Adrenal gland (tissue), 12 donors: ENCODE results near the gene GNG3. TPM values are rescaled to one million over a fixed set of nuclear protein-coding genes. Genes with fewer than 3 reads are reported as not detected.

ENCODE experiments used
- DNase-seq, 7 donors: peaks; one replicate each; pipeline ENCODE4 v3.0.0-alpha.2; 2019 to 2020
- H3K27ac ChIP-seq, 5 donors: fragments of 200-600 bp; sonication (generic) in 4 of 5; 1 replicate in 3 of 5; 2 replicates in 2 of 5; pipeline versions ENCODE4 v1.5.1 to v1.8.0; 2016 to 2020; ENCODE audit warnings: mild to moderate bottlenecking in 1 of 5
- H3K27me3 ChIP-seq: fragments of 200-600 bp; 2 replicates; pipeline ENCODE4 v1.8.0; 2021
- H3K36me3 ChIP-seq, 2 donors: fragments of 200-600 bp; replicated peaks in 1 of 2; 1 replicate in 1 of 2; 2 replicates in 1 of 2; pipeline versions ENCODE4 v1.5.1 to v1.8.0; 2018 to 2022
- H3K4me1 ChIP-seq, 2 donors: fragments of 200-600 bp; replicated peaks in 1 of 2; 1 replicate in 1 of 2; 2 replicates in 1 of 2; pipeline versions ENCODE4 v1.5.1 to v1.8.0; 2018 to 2021
- H3K4me3 ChIP-seq, 4 donors: fragments of 200-600 bp; sonication (generic) in 3 of 4; one replicate each; pipeline ENCODE4 v1.5.1; 2016 to 2018
- H3K9me3 ChIP-seq, 3 donors: fragments of 200-600 bp; sonication (generic) in 1 of 3; replicated peaks in 1 of 3; 1 replicate in 2 of 3; 2 replicates in 1 of 3; pipeline versions ENCODE4 v1.5.1 to v1.8.0; 2016 to 2021
- CTCF ChIP-seq, 6 experiments: fragments of 450-650 bp in 4 of 6; fragments of 200-600 bp in 2 of 6; sonication (generic) in 1 of 6; IDR thresholded peaks; 1 replicate in 5 of 6; 2 replicates in 1 of 6; pipeline versions ENCODE4 v1.5.1 to v1.8.0; 2016 to 2021; ENCODE audit warnings: antibody characterized with exemption in 6 of 6, mild to moderate bottlenecking in 2 of 6, moderate library complexity in 1 of 6
- POLR2A ChIP-seq, 2 donors: fragments of 450-650 bp; IDR thresholded peaks; one replicate each; pipeline ENCODE4 v1.6.1; 2017; ENCODE audit warnings: antibody characterized with exemption in 2 of 2, mild to moderate bottlenecking in 2 of 2, moderate library complexity in 1 of 2
- WGBS, 4 donors: extraction: QIAGEN DNeasy Blood & Tissue Kit in 2 of 4; methylation state at CpG; one replicate each; pipeline versions ENCODE4 v1.1.5 to v1.1.7; 2013 to 2017; 5-methylcytosine and 5-hydroxymethylcytosine counted together
- intact Hi-C, 2 donors: fragments of 100-400 bp; cut with DNase I; formaldehyde crosslinking; loops; one replicate each; pipeline versions ENCODE4 v1.14.1 to v1.15.0; 2022 to 2023
- polyA plus RNA-seq, 3 donors: library from polyadenylated mRNA; stranded (reverse); fragments of 200-250 nt in 2 of 3; fragments of 350-450 nt in 1 of 3; fragmentation: Illumina TruSeq in 1 of 3; extraction: RNeasy Lipid Tissue Mini Kit (QIAGEN cat#74804) in 1 of 3; gene quantifications; one replicate each; pipeline ENCODE4 v1.2.3, GENCODE V29; 2013 to 2014
- small RNA-seq, 2 donors: library from RNA; depleted of rRNA; stranded (forward); fragments of <200 nt; gene quantifications; one replicate each; pipeline ENCODE3, GENCODE V24; 2016
- total RNA-seq, 9 donors: library from RNA; depleted of rRNA in 4 of 9; stranded (reverse); fragments of >200 nt in 4 of 9; fragments of 120-200 nt in 1 of 9; fragmentation: NEBNext Ultra II Directional in 1 of 9; extraction: Animal tissue kit (Norgen Biotek cat#: 25700) in 1 of 9; gene quantifications; one replicate each; pipeline versions ENCODE4 v1.1.0 to v1.2.4, GENCODE V29; 2013 to 2023
- donor health status: healthy with polysubstance abuse.
- donor health status: Bipolar disorder and iron deficiency.
- donor health status: DM: yes; HTN: yes; CAD: no.
- donor health status: DM: no; HTN: no; CAD: no.
- donor health status: DM: no; HTN: no; CAD: no.
- donor health status: DM: yes; HTN: yes; CAD: no.

Gene GNG3
- total and polyA plus RNA-seq, 12 donors: 0.39 to 15.7 (median 3.0) TPM; not detected in 2

GRCh38 chr11:62753736-62754603 is 46.5 kb downstream of the GNG3 start, which contains the start of gene ZBTB3:
TSS of gene ZBTB3 (minus strand) at chr11:62754160. CDS start at chr11:62753664, 496 bp downstream.
- DNase-seq: peak; percentile 96 to 99 (median 99)
- Histone ChIP-seq H3K36me3 (peaks cover 0 to 11% of the 10 kb centered on the region in 2 donors), H3K27ac (peak within 1 kb of the TSS; percentile 87 to 97 (median 91)), H3K27me3 (no peaks in the 10 kb centered on the region), H3K4me3 (peak within 1 kb of the TSS in 3 of 4 donors; percentile 68 to 83 (median 80)), H3K4me1 (peaks cover 5 to 16% of the 10 kb centered on the region in 2 donors), H3K9me3 (no peaks in the 10 kb centered on the region)
- TF ChIP-seq POLR2A (IDR thresholded peaks at IDR 0.05): peak; percentile 41 to 82
- TF ChIP-seq CTCF (IDR thresholded peaks at IDR 0.05): peak in 3 of 6 experiments; percentile 24 to 43 (median 36)
- intact Hi-C loops: no loop called here
- 1% methylated on average over 44 to 47 of the region's 47 CpGs for WGBS, 4 donors

- WGBS, 4 donors: 76 to 83% (median 80%) methylated on average over 10 of the region's 10 CpGs
- no peak overlapping the region for H3K4me3 ChIP-seq
- no peaks in the 10 kb centered on the region for H3K9me3 ChIP-seq
- intact Hi-C loops: no loop called here
- no peak overlapping the region for H3K27ac ChIP-seq
- peaks cover 5 to 16% of the 10 kb centered on the region in 2 donors for H3K4me1 ChIP-seq
- no peak for TF ChIP-seq POLR2A (IDR thresholded peaks at IDR 0.05)
- TF ChIP-seq CTCF (IDR thresholded peaks at IDR 0.05): no peak
- no peaks in the 10 kb centered on the region for H3K27me3 ChIP-seq
- no peak for DNase-seq
- H3K36me3 ChIP-seq: peaks cover 0 to 9% of the 10 kb centered on the region in 2 donors
These were observed 47.7 kb downstream of the GNG3 start for GRCh38 chr11:62755086-62755615.

- H3K36me3 ChIP-seq: no peaks in the 10 kb centered on the region
- no peaks in the 10 kb centered on the region for H3K9me3 ChIP-seq
- H3K4me3 ChIP-seq: no peak overlapping the region
- no peak for TF ChIP-seq CTCF (IDR thresholded peaks at IDR 0.05)
- no peak for TF ChIP-seq POLR2A (IDR thresholded peaks at IDR 0.05)
- DNase-seq: no peak
- no peaks in the 10 kb centered on the region for H3K27me3 ChIP-seq
- H3K27ac ChIP-seq: no peak overlapping the region
- H3K4me1 ChIP-seq: peaks cover 12 to 21% of the 10 kb centered on the region in 2 donors
- intact Hi-C loops: no loop called here
- 62 to 66% (median 65%) methylated on average over 9 of the region's 9 CpGs for WGBS, 4 donors
These were observed 50.6 kb downstream of the GNG3 start for GRCh38 chr11:62757846-62758788.

Small RNA genes within 50 kb of the gene (small RNA-seq; reads per million reads assigned to genes)
- 0 reads per million in 2 donors for gene SNORA57

Other genes starting within 250 kb of the GNG3 start
- gene AHNAK, start 160.9 kb upstream of the GNG3 start, total RNA-seq: 100 to 1,000 TPM in 8 of 9 donors, 10 to 100 TPM in 1; 54.2 to 307 (median 195) TPM
- 10 to 100 TPM; 32.0 to 35.4 (median 32.7) TPM for gene AHNAK, start 160.9 kb upstream of the GNG3 start, polyA plus RNA-seq
- 1,000 to 10,000 TPM in 7 of 9 donors, 100 to 1,000 TPM in 2; 943 to 1,585 (median 1,192) TPM for gene EEF1G, start 133.8 kb upstream of the GNG3 start, total RNA-seq
- 1,000 to 10,000 TPM in 1 of 3 donors, 100 to 1,000 TPM in 2; 646 to 1,257 (median 934) TPM for gene EEF1G, start 133.8 kb upstream of the GNG3 start, polyA plus RNA-seq
- gene TUT1, start 116.2 kb upstream of the GNG3 start, total RNA-seq: 10 to 100 TPM in 7 of 9 donors, 1 to 10 TPM in 2; 7.0 to 32.4 (median 14.9) TPM
- gene TUT1, start 116.2 kb upstream of the GNG3 start, polyA plus RNA-seq: 10 to 100 TPM in 2 of 3 donors, 1 to 10 TPM in 1; 9.4 to 67.6 (median 34.0) TPM
- gene MTA2, start 105.8 kb upstream of the GNG3 start, total RNA-seq: 10 to 100 TPM; 63.9 to 97.3 (median 73.6) TPM
- gene MTA2, start 105.8 kb upstream of the GNG3 start, polyA plus RNA-seq: 10 to 100 TPM; 66.5 to 82.4 (median 73.5) TPM
- 10 to 100 TPM; 13.0 to 97.9 (median 35.4) TPM for gene EML3, start 94.9 kb upstream of the GNG3 start, total RNA-seq
- gene EML3, start 94.9 kb upstream of the GNG3 start, polyA plus RNA-seq: 100 to 1,000 TPM in 2 of 3 donors, 1 to 10 TPM in 1; 9.7 to 198 (median 139) TPM
- 10 to 100 TPM in 3 of 9 donors, 1 to 10 TPM in 6; 1.6 to 22.3 (median 4.9) TPM for gene ROM1, start 94.4 kb upstream of the GNG3 start, total RNA-seq
- gene ROM1, start 94.4 kb upstream of the GNG3 start, polyA plus RNA-seq: 10 to 100 TPM in 2 of 3 donors, 1 to 10 TPM in 1; 5.1 to 11.3 (median 11.1) TPM
- 10 to 100 TPM; 25.3 to 56.6 (median 34.5) TPM for gene B3GAT3, start 85.7 kb upstream of the GNG3 start, total RNA-seq
- gene B3GAT3, start 85.7 kb upstream of the GNG3 start, polyA plus RNA-seq: 10 to 100 TPM in 2 of 3 donors, 1 to 10 TPM in 1; 5.9 to 83.3 (median 60.6) TPM
- gene GANAB, start 61.1 kb upstream of the GNG3 start, total RNA-seq: 100 to 1,000 TPM; 105 to 304 (median 182) TPM
- gene GANAB, start 61.1 kb upstream of the GNG3 start, polyA plus RNA-seq: 100 to 1,000 TPM in 1 of 3 donors, 10 to 100 TPM in 2; 90.9 to 177 (median 94.0) TPM
- 10 to 100 TPM in 8 of 9 donors, 1 to 10 TPM in 1; 9.6 to 32.3 (median 25.0) TPM for gene INTS5, start 54.4 kb upstream of the GNG3 start, total RNA-seq
- 1 to 10 TPM; 4.4 to 7.5 (median 4.6) TPM for gene INTS5, start 54.4 kb upstream of the GNG3 start, polyA plus RNA-seq
- gene C11orf98, start 42.5 kb upstream of the GNG3 start, total RNA-seq: 10 to 100 TPM; 42.8 to 87.3 (median 49.8) TPM
- gene C11orf98, start 42.5 kb upstream of the GNG3 start, polyA plus RNA-seq: 100 to 1,000 TPM in 2 of 3 donors, 10 to 100 TPM in 1; 95.8 to 142 (median 104) TPM
- gene CSKMT, start 42.4 kb upstream of the GNG3 start, total RNA-seq: 10 to 100 TPM in 3 of 9 donors, 1 to 10 TPM in 5, not detected in 1; 2.8 to 15.6 (median 8.3) TPM
- gene CSKMT, start 42.4 kb upstream of the GNG3 start, polyA plus RNA-seq: 10 to 100 TPM in 2 of 3 donors, 1 to 10 TPM in 1; 1.9 to 37.2 (median 20.6) TPM
- 10 to 100 TPM; 10.2 to 21.3 (median 15.2) TPM for gene UQCC3, start 36.0 kb upstream of the GNG3 start, total RNA-seq
- 10 to 100 TPM in 2 of 3 donors, 1 to 10 TPM in 1; 2.2 to 25.7 (median 25.7) TPM for gene UQCC3, start 36.0 kb upstream of the GNG3 start, polyA plus RNA-seq
- 10 to 100 TPM in 3 of 9 donors, 1 to 10 TPM in 6; 1.1 to 22.0 (median 8.4) TPM for gene LBHD1, start 35.4 kb upstream of the GNG3 start, total RNA-seq
- 10 to 100 TPM; 16.5 to 30.4 (median 17.5) TPM for gene LBHD1, start 35.4 kb upstream of the GNG3 start, polyA plus RNA-seq
- gene UBXN1, start 28.6 kb upstream of the GNG3 start, total RNA-seq: 100 to 1,000 TPM in 6 of 9 donors, 10 to 100 TPM in 3; 81.3 to 308 (median 139) TPM
- 100 to 1,000 TPM; 114 to 225 (median 177) TPM for gene UBXN1, start 28.6 kb upstream of the GNG3 start, polyA plus RNA-seq
- 10 to 100 TPM in 6 of 9 donors, 1 to 10 TPM in 3; 3.1 to 29.9 (median 13.6) TPM for gene LRRN4CL, start 18.1 kb upstream of the GNG3 start, total RNA-seq
- 1 to 10 TPM; 5.7 to 9.3 (median 6.4) TPM for gene LRRN4CL, start 18.1 kb upstream of the GNG3 start, polyA plus RNA-seq
- 100 to 1,000 TPM in 6 of 9 donors, 10 to 100 TPM in 3; 77.6 to 185 (median 108) TPM for gene BSCL2, start 252 bp upstream of the GNG3 start, total RNA-seq
- gene BSCL2, start 252 bp upstream of the GNG3 start, polyA plus RNA-seq: 100 to 1,000 TPM; 134 to 653 (median 440) TPM
- 10 to 100 TPM in 8 of 9 donors, 1 to 10 TPM in 1; 9.6 to 34.5 (median 17.6) TPM for gene HNRNPUL2, start 19.8 kb downstream of the GNG3 start, total RNA-seq
- 10 to 100 TPM; 23.8 to 40.2 (median 38.1) TPM for gene HNRNPUL2, start 19.8 kb downstream of the GNG3 start, polyA plus RNA-seq
- gene TTC9C, start 20.8 kb downstream of the GNG3 start, total RNA-seq: 10 to 100 TPM; 10.7 to 45.0 (median 27.0) TPM
- gene TTC9C, start 20.8 kb downstream of the GNG3 start, polyA plus RNA-seq: 10 to 100 TPM; 36.7 to 93.9 (median 46.3) TPM
- 10 to 100 TPM in 6 of 9 donors, 1 to 10 TPM in 3; 6.9 to 19.5 (median 13.6) TPM for gene ZBTB3, start 46.5 kb downstream of the GNG3 start, total RNA-seq
- 1 to 10 TPM; 3.0 to 5.6 (median 3.3) TPM for gene ZBTB3, start 46.5 kb downstream of the GNG3 start, polyA plus RNA-seq
- gene POLR2G, start 53.9 kb downstream of the GNG3 start, total RNA-seq: 100 to 1,000 TPM in 1 of 9 donors, 10 to 100 TPM in 8; 58.2 to 195 (median 79.8) TPM
- 100 to 1,000 TPM in 2 of 3 donors, 10 to 100 TPM in 1; 67.6 to 109 (median 108) TPM for gene POLR2G, start 53.9 kb downstream of the GNG3 start, polyA plus RNA-seq
- gene TAF6L, start 63.7 kb downstream of the GNG3 start, total RNA-seq: 10 to 100 TPM; 18.3 to 42.3 (median 25.9) TPM
- gene TAF6L, start 63.7 kb downstream of the GNG3 start, polyA plus RNA-seq: 10 to 100 TPM; 10.8 to 98.1 (median 41.2) TPM
- 100 to 1,000 TPM in 3 of 9 donors, 10 to 100 TPM in 6; 55.4 to 217 (median 72.6) TPM for gene TMEM179B, start 79.7 kb downstream of the GNG3 start, total RNA-seq
- 10 to 100 TPM; 37.2 to 97.7 (median 66.6) TPM for gene TMEM179B, start 79.7 kb downstream of the GNG3 start, polyA plus RNA-seq
- gene TMEM223, start 84.3 kb downstream of the GNG3 start, total RNA-seq: 10 to 100 TPM; 12.6 to 49.1 (median 24.7) TPM
- 10 to 100 TPM; 32.0 to 41.3 (median 32.5) TPM for gene TMEM223, start 84.3 kb downstream of the GNG3 start, polyA plus RNA-seq
- 100 to 1,000 TPM in 1 of 9 donors, 10 to 100 TPM in 8; 32.8 to 134 (median 58.8) TPM for gene NXF1, start 97.8 kb downstream of the GNG3 start, total RNA-seq
- gene NXF1, start 97.8 kb downstream of the GNG3 start, polyA plus RNA-seq: 100 to 1,000 TPM in 2 of 3 donors, 10 to 100 TPM in 1; 87.0 to 274 (median 231) TPM
- gene STX5, start 124.4 kb downstream of the GNG3 start, total RNA-seq: 10 to 100 TPM; 22.2 to 59.9 (median 37.3) TPM
- 10 to 100 TPM; 19.7 to 52.4 (median 22.4) TPM for gene STX5, start 124.4 kb downstream of the GNG3 start, polyA plus RNA-seq
- not detected for gene TEX54, start 125.2 kb downstream of the GNG3 start, total RNA-seq
- 1 to 10 TPM in 1 of 3 donors, under 1 TPM in 1, not detected in 1; 0.27 to 1.4 TPM for gene TEX54, start 125.2 kb downstream of the GNG3 start, polyA plus RNA-seq
- 10 to 100 TPM; 21.7 to 58.0 (median 37.9) TPM for gene WDR74, start 131.9 kb downstream of the GNG3 start, total RNA-seq
- gene WDR74, start 131.9 kb downstream of the GNG3 start, polyA plus RNA-seq: 100 to 1,000 TPM in 2 of 3 donors, 10 to 100 TPM in 1; 35.4 to 119 (median 102) TPM
- gene SLC3A2, start 173.2 kb downstream of the GNG3 start, total RNA-seq: 100 to 1,000 TPM; 103 to 398 (median 170) TPM
- 100 to 1,000 TPM; 123 to 221 (median 155) TPM for gene SLC3A2, start 173.2 kb downstream of the GNG3 start, polyA plus RNA-seq
- 1 to 10 TPM in 2 of 9 donors, under 1 TPM in 2, not detected in 5; 0.22 to 3.0 (median 1.8) TPM for gene CHRM1, start 213.7 kb downstream of the GNG3 start, total RNA-seq
- 1 to 10 TPM; 1.4 to 3.8 (median 1.8) TPM for gene CHRM1, start 213.7 kb downstream of the GNG3 start, polyA plus RNA-seq